Measurements from ENCODE around the gene SART3. TPM values are rescaled to one million over a fixed set of nuclear protein-coding genes. Genes with fewer than 3 reads are reported as not detected.

The SART3 gene
- total RNA-seq, 1 experiment from 2014 or later, result 89.4 TPM

DNA sequence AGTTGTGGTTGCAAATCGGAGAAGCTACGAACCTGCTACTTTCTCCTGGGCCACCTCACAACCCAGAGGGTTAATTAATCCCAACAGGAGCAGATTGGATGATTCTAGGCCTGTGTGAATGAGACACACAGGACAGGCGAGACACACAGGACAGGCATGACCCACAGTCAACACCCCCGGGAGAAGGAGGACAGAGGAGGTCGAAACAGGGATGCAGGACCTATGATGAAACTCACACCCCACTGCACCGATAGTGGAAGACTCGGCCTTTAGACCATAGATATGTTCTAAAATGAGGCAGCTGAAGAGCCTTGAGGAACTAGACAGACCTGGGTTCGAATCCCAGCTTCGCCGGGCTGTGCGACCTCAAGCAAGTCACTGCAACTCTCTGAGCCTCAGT is 25.3 kb upstream of the SART3 start:
- Histone ChIP-seq H4K5ac (ENCODE audit: insufficient read length, low read depth, low read length) (no peak overlapping the region), H3K27me3 (ENCODE audit: insufficient read depth, low read length) (no peaks in the 10 kb centered on the region), H2BK12ac (ENCODE audit: insufficient read length, low read depth, low read length) (no peak overlapping the region), H2AFZ (ENCODE audit: low read length) (no peak overlapping the region), H3K79me1 (ENCODE audit: insufficient read depth, low read depth, low read length, poor library complexity, severe bottlenecking) (no peaks in the 10 kb centered on the region), H4K8ac (replicated peaks; ENCODE audit: insufficient read length, low read depth, low read length) (peak overlapping the region; percentile 68), H3T11ph (ENCODE audit: low read length) (no peak overlapping the region), H4K20me1 (ENCODE audit: control insufficient read depth, insufficient read depth, insufficient read length) (no peaks in the 10 kb centered on the region), H3K56ac (ENCODE audit: insufficient read length, low read depth, low read length) (no peak overlapping the region), H2BK5ac (ENCODE audit: insufficient read length, low read length) (no peak overlapping the region), H3K23ac (ENCODE audit: insufficient read length, low read depth, low read length) (no peak overlapping the region), H4K91ac (ENCODE audit: insufficient read length, low read depth, low read length) (no peak overlapping the region), H2BK15ac (ENCODE audit: low read depth, low read length) (no peak overlapping the region), H3K9me3 (ENCODE audit: control insufficient read depth, low read depth, low read length) (no peaks in the 10 kb centered on the region), H3K9ac (ENCODE audit: extremely low read depth, insufficient read length, low read length) (no peak overlapping the region), H3K4me1 (ENCODE audit: insufficient read depth, low read length) (no peaks in the 10 kb centered on the region), H3K14ac (ENCODE audit: insufficient read depth, low read length) (no peak overlapping the region), H3K27ac (ENCODE audit: insufficient read length, low read depth, low read length) (no peak overlapping the region), H3K79me2 (ENCODE audit: insufficient read depth, low read length) (no peaks in the 10 kb centered on the region), H3K23me2 (ENCODE audit: insufficient read length, low read depth, low read length, poor library complexity, severe bottlenecking) (no peaks in the 10 kb centered on the region), H3K18ac (ENCODE audit: insufficient read length, low read depth, low read length) (no peak overlapping the region), H2AK5ac (ENCODE audit: insufficient read length, low read length) (no peak overlapping the region), H3K4ac (ENCODE audit: low read depth, low read length) (no peak overlapping the region), H2BK120ac (ENCODE audit: low read depth, low read length, poor library complexity, severe bottlenecking) (no peak overlapping the region), H3K4me2 (ENCODE audit: insufficient read depth, insufficient read length, low read length) (no peak overlapping the region), H2BK20ac (ENCODE audit: low read depth, low read length, poor library complexity, severe bottlenecking) (no peak overlapping the region)
- Mint-ChIP-seq H3K4me3 (no peak overlapping the region), H3K27ac (peak overlapping the region in 1 of 3 experiments; percentile 49; a peak in 1 of 7 replicates), H3K9me3 (no peaks in the 10 kb centered on the region), H3K27me3 (ENCODE audit: low read depth) (no peaks in the 10 kb centered on the region), H3K4me1 (peaks cover 12 to 33% of the 10 kb centered on the region in 2 experiments), H3K36me3 (ENCODE audit: insufficient read depth in 1 of 3, low read depth in 3 of 3) (no peaks in the 10 kb centered on the region)
- TF ChIP-seq, protein P1, sequence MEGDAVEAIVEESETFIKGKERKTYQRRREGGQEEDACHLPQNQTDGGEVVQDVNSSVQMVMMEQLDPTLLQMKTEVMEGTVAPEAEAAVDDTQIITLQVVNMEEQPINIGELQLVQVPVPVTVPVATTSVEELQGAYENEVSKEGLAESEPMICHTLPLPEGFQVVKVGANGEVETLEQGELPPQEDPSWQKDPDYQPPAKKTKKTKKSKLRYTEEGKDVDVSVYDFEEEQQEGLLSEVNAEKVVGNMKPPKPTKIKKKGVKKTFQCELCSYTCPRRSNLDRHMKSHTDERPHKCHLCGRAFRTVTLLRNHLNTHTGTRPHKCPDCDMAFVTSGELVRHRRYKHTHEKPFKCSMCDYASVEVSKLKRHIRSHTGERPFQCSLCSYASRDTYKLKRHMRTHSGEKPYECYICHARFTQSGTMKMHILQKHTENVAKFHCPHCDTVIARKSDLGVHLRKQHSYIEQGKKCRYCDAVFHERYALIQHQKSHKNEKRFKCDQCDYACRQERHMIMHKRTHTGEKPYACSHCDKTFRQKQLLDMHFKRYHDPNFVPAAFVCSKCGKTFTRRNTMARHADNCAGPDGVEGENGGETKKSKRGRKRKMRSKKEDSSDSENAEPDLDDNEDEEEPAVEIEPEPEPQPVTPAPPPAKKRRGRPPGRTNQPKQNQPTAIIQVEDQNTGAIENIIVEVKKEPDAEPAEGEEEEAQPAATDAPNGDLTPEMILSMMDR (conservative IDR thresholded peaks at IDR 0.05), result no peak
- no peak for DNase-seq
- WGBS (ENCODE audit: extremely low coverage, insufficient read length, low lambda C conversion rate), result no CpG with 5 or more reads among the region's 11 CpGs

Data from H9 (cell line).